ENCODE measurements around the gene LYRM4. TPM values are rescaled to one million over a fixed set of nuclear protein-coding genes. Genes with fewer than 3 reads are reported as not detected.

LYRM4 gene
- total and polyA plus RNA-seq, 2 donors (not counting 1 experiment from before 2014, with no cell fraction given) = 14.5 to 31.9 TPM

GRCh38 chr6:5243069-5243468, 17.7 kb downstream of the LYRM4 start:
- H3K79me2 ChIP-seq (ENCODE audit: control insufficient read depth, insufficient read depth, low read length) = no peaks in the 10 kb centered on the region
- H3K4me3 ChIP-seq (replicated peaks in 1 of 4; ENCODE audit: control extremely low read depth in 1 of 4, insufficient read depth in 1 of 4, low read depth in 3 of 4, low read length in 4 of 4) = no peak overlapping the region
- no peak for TF ChIP-seq EZH2 (IDR thresholded peaks at IDR 0.05; ENCODE audit: low read length, missing control alignments)
- no peak for TF ChIP-seq CTCF (conservative IDR thresholded peaks at IDR 0.05 in 1 of 2, IDR thresholded peaks at IDR 0.05 in 1 of 2; ENCODE audit: low read depth in 1 of 2, low read length in 2 of 2)
- H3K9me3 ChIP-seq (ENCODE audit: control insufficient read depth, insufficient read depth, low read depth, low read length) = no peaks in the 10 kb centered on the region
- no peak overlapping the region for H2AFZ ChIP-seq (ENCODE audit: low read length)
- no peak overlapping the region for H3K27ac ChIP-seq (ENCODE audit: insufficient read depth, low read length)
- H3K36me3 ChIP-seq (ENCODE audit: control insufficient read depth, insufficient read depth, low read length) = no peaks in the 10 kb centered on the region
- no peak for DNase-seq (ENCODE audit: low read depth in 2 of 2)
- no peaks in the 10 kb centered on the region for H3K4me1 ChIP-seq (ENCODE audit: control insufficient read depth, extremely low read depth, insufficient read depth, low read length)
- H3K4me2 ChIP-seq (ENCODE audit: extremely low read depth, insufficient read depth, low read length) = no peak overlapping the region
- H3K9ac ChIP-seq (ENCODE audit: insufficient read depth, low read length) = no peak overlapping the region
- no peaks in the 10 kb centered on the region for H4K20me1 ChIP-seq (ENCODE audit: control insufficient read depth, extremely low read depth, insufficient read depth, low read length)
- no peaks in the 10 kb centered on the region for H3K27me3 ChIP-seq (ENCODE audit: control insufficient read depth, insufficient read depth, low read length)

GRCh38 chr6:5241252-5241651, 19.5 kb downstream of the LYRM4 start:
- Histone ChIP-seq H3K27ac (ENCODE audit: insufficient read depth, low read length) (no peak overlapping the region), H3K4me2 (ENCODE audit: extremely low read depth, insufficient read depth, low read length) (no peak overlapping the region), H3K9me3 (ENCODE audit: control insufficient read depth, insufficient read depth, low read depth, low read length) (no peaks in the 10 kb centered on the region), H3K4me1 (ENCODE audit: control insufficient read depth, extremely low read depth, insufficient read depth, low read length) (no peaks in the 10 kb centered on the region), H4K20me1 (ENCODE audit: control insufficient read depth, extremely low read depth, insufficient read depth, low read length) (no peaks in the 10 kb centered on the region), H3K27me3 (ENCODE audit: control insufficient read depth, insufficient read depth, low read length) (no peaks in the 10 kb centered on the region), H3K36me3 (ENCODE audit: control insufficient read depth, insufficient read depth, low read length) (no peaks in the 10 kb centered on the region), H3K4me3 (replicated peaks in 1 of 4; ENCODE audit: control extremely low read depth in 1 of 4, insufficient read depth in 1 of 4, low read depth in 3 of 4, low read length in 4 of 4) (no peak overlapping the region), H3K9ac (ENCODE audit: insufficient read depth, low read length) (no peak overlapping the region), H2AFZ (ENCODE audit: low read length) (no peak overlapping the region), H3K79me2 (ENCODE audit: control insufficient read depth, insufficient read depth, low read length) (no peaks in the 10 kb centered on the region)
- DNase-seq (ENCODE audit: low read depth in 2 of 2) = no peak
- TF ChIP-seq EZH2 (IDR thresholded peaks at IDR 0.05; ENCODE audit: low read length, missing control alignments) = no peak
- TF ChIP-seq CTCF (conservative IDR thresholded peaks at IDR 0.05 in 1 of 2, IDR thresholded peaks at IDR 0.05 in 1 of 2; ENCODE audit: low read depth in 1 of 2, low read length in 2 of 2) = no peak

DNA sequence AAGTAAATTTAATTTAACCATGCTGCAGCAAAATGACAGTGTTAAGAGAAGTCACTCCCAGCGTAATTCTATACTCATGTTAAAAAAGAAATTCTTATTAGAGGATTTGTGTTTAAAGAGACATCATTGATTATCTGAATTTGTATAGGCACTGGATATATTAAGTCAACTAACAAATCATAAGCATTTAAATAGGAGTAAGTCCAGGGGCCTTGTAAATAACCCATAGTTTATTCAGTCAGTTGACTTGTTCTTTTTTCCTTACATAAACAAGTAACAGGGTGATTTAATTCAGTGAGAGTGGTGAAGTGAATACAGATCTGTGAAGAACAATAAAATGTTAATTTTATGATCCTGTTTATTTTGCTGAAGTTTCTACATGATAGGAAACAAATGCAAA, 22.4 kb downstream of the LYRM4 start:
- H3K9me3 ChIP-seq (ENCODE audit: control insufficient read depth, insufficient read depth, low read depth, low read length) = no peaks in the 10 kb centered on the region
- H3K4me2 ChIP-seq (ENCODE audit: extremely low read depth, insufficient read depth, low read length) = no peak overlapping the region
- H3K9ac ChIP-seq (ENCODE audit: insufficient read depth, low read length) = no peak overlapping the region
- no peaks in the 10 kb centered on the region for H4K20me1 ChIP-seq (ENCODE audit: control insufficient read depth, extremely low read depth, insufficient read depth, low read length)
- no peaks in the 10 kb centered on the region for H3K27me3 ChIP-seq (ENCODE audit: control insufficient read depth, insufficient read depth, low read length)
- H3K36me3 ChIP-seq (ENCODE audit: control insufficient read depth, insufficient read depth, low read length) = no peaks in the 10 kb centered on the region
- no peak for DNase-seq (ENCODE audit: low read depth in 2 of 2)
- TF ChIP-seq CTCF (conservative IDR thresholded peaks at IDR 0.05 in 1 of 2, IDR thresholded peaks at IDR 0.05 in 1 of 2; ENCODE audit: low read depth in 1 of 2, low read length in 2 of 2) (no peak), EZH2 (IDR thresholded peaks at IDR 0.05; ENCODE audit: low read length, missing control alignments) (no peak)
- no peak overlapping the region for H3K4me3 ChIP-seq (replicated peaks in 1 of 4; ENCODE audit: control extremely low read depth in 1 of 4, insufficient read depth in 1 of 4, low read depth in 3 of 4, low read length in 4 of 4)
- no peaks in the 10 kb centered on the region for H3K79me2 ChIP-seq (ENCODE audit: control insufficient read depth, insufficient read depth, low read length)
- H3K4me1 ChIP-seq (ENCODE audit: control insufficient read depth, extremely low read depth, insufficient read depth, low read length) = no peaks in the 10 kb centered on the region
- no peak overlapping the region for H2AFZ ChIP-seq (ENCODE audit: low read length)
- H3K27ac ChIP-seq (ENCODE audit: insufficient read depth, low read length) = no peak overlapping the region
